Dendritic cell treated with granulocyte-macrophage colony-stimulating factor and Interleukin-4, amounts not matched to agents 40 ng/mL and 50 ng/mL, for 4 days (primary cell): Measurements from ENCODE around the gene JADE2.
A peak's percentile ranks its signal among the peaks of the same experiment; 100 is the strongest.
"Not testable (repeated sequence)": the region's sequence is repeated elsewhere in the genome, so short reads cannot be mapped to it uniquely, and the experiment has no call there.

Experiments used
- H3K27ac Mint-ChIP-seq: one replicate; pipeline ENCODE4 v1.8.0; 2022; ENCODE audit warnings: mild to moderate bottlenecking, mixed read lengths
- H3K27me3 Mint-ChIP-seq: one replicate; pipeline ENCODE4 v1.8.0; 2022; ENCODE audit warnings: mild to moderate bottlenecking, mixed read lengths
- H3K36me3 Mint-ChIP-seq: one replicate; pipeline ENCODE4 v1.8.0; 2022; ENCODE audit warnings: low read depth, mixed read lengths
- H3K4me1 Mint-ChIP-seq: one replicate; pipeline ENCODE4 v1.8.0; 2022; ENCODE audit warnings: low read depth, mixed read lengths
- H3K4me3 Mint-ChIP-seq: one replicate; pipeline ENCODE4 v1.8.0; 2022; ENCODE audit warnings: mild to moderate bottlenecking, moderate library complexity, mixed read lengths
- H3K9me3 Mint-ChIP-seq: one replicate; pipeline ENCODE4 v1.8.0; 2022; ENCODE audit warnings: mixed read lengths
- intact Hi-C: fragments of 100-400 bp; cut with micrococcal nuclease; formaldehyde crosslinking; loops from one replicate; pipeline ENCODE4 v1.15.0; 2022

Gene JADE2

GRCh38 chr5:134515801-134516200 lies 9.7 kb upstream of the JADE2 start:
- Mint-ChIP-seq H3K27me3 (peaks cover 4% of the 10 kb centered on the region), H3K4me3 (no peak overlapping the region), H3K4me1 (peaks cover 5% of the 10 kb centered on the region), H3K9me3 (no peaks in the 10 kb centered on the region), H3K27ac (no peak overlapping the region), H3K36me3 (no peaks in the 10 kb centered on the region)
- intact Hi-C loops, result no loop called here

DNA sequence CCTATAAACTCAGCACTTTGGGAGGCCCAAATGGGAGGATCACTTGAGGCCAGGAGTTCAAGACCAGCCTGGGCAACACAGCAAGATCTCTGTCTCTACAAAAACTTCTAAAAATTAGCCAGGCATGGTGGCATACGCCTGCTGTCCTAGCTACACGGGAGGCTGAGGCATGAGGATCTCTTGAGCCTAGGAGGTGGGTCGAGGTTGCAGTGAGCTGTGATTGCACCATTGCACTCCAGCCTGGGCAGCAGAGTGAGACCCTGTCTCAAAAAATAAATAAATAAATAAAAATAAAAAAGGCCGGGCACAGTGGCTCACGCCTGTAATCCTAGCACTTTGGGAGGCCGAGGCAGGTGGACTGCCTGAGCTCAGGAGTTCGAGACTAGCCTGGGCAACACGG lies 8.5 kb upstream of the JADE2 start:
- H3K4me1 Mint-ChIP-seq, H3K36me3 Mint-ChIP-seq, H3K27ac Mint-ChIP-seq, H3K9me3 Mint-ChIP-seq, intact Hi-C loops, H3K27me3 Mint-ChIP-seq, H3K4me3 Mint-ChIP-seq: not testable (repeated sequence)

DNA sequence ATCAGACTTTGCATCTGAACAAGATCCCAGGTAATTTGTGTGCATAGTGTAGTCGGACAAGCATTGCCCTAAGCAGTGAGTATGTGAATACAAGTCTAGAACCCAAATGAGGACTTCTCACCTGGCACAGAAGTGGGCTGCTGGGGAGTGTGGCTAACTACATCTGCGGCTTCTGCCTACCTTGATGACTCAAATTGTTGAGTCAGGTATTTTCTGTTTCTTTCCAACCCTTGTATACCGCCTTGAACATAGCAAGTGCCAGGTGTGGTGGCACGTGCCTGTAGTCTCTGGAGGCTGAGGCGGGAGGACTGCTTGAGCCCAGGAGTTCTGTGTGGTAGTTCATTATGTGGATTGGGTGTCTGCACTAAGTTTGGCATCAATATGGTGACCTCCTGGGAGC lies 7.9 kb upstream of the JADE2 start:
- H3K4me3 Mint-ChIP-seq, result no peak overlapping the region
- no peaks in the 10 kb centered on the region for H3K9me3 Mint-ChIP-seq
- intact Hi-C loops, result no loop called here
- peaks cover 9% of the 10 kb centered on the region for H3K4me1 Mint-ChIP-seq
- no peak overlapping the region for H3K27ac Mint-ChIP-seq
- H3K36me3 Mint-ChIP-seq, result no peaks in the 10 kb centered on the region
- peaks cover 8% of the 10 kb centered on the region for H3K27me3 Mint-ChIP-seq

GRCh38 chr5:134519989-134520388 lies 5.5 kb upstream of the JADE2 start:
- intact Hi-C loops, result no loop called here
- no peak overlapping the region for H3K27ac Mint-ChIP-seq

DNA sequence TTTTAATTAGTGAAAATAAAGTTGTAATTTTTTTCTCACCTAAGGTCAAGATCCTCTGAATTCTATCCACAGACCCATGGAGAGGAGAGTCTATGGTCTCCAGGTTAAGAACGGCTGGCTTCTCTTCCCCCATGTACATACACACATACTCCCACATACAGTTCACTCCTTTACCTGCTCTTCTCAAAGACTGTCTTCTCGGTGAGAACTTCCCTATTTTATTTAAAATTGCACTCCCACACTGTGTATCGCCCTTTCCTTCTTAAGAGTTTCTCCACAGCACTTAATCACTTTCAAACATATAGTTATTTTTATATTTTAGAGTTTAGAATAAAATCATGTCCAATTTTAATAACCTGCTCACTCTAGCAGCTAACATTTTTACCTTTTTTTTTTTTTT lies 3.6 kb upstream of the JADE2 start:
- Mint-ChIP-seq H3K36me3 (peaks cover 9% of the 10 kb centered on the region), H3K27me3 (peaks cover 8% of the 10 kb centered on the region), H3K4me3 (no peak overlapping the region), H3K4me1 (peaks cover 9% of the 10 kb centered on the region), H3K27ac (no peak overlapping the region), H3K9me3 (no peaks in the 10 kb centered on the region)
- intact Hi-C loops, result no loop called here

More at GRCh38 chr5:134519989-134520388, 5.5 kb upstream of the JADE2 start:
- no peaks in the 10 kb centered on the region for H3K9me3 Mint-ChIP-seq
- peaks cover 8% of the 10 kb centered on the region for H3K27me3 Mint-ChIP-seq
- no peak overlapping the region for H3K4me3 Mint-ChIP-seq
- no peaks in the 10 kb centered on the region for H3K36me3 Mint-ChIP-seq
- H3K4me1 Mint-ChIP-seq, result peaks cover 9% of the 10 kb centered on the region

- H3K27me3 Mint-ChIP-seq, result peaks cover 8% of the 10 kb centered on the region
- no peaks in the 10 kb centered on the region for H3K9me3 Mint-ChIP-seq
- peaks cover 20% of the 10 kb centered on the region for H3K4me1 Mint-ChIP-seq
- H3K27ac Mint-ChIP-seq, result peak overlapping the region; percentile 98
- H3K36me3 Mint-ChIP-seq, result peaks cover 9% of the 10 kb centered on the region
- intact Hi-C loops, result loop anchor here (2.0 kb wide), 1 partner anchor 57 kb away; no protein-coding TSS in a partner anchor
- H3K4me3 Mint-ChIP-seq, result peak overlapping the region; percentile 95
Measured at GRCh38 chr5:134523543-134524271, 1.8 kb upstream of the JADE2 start.

GRCh38 chr5:134524272-134524825 lies 1.1 kb upstream of the JADE2 start:
- H3K27ac Mint-ChIP-seq, result peak overlapping the region; percentile 98
- H3K9me3 Mint-ChIP-seq, result no peaks in the 10 kb centered on the region
- H3K4me3 Mint-ChIP-seq, result peak overlapping the region; percentile 95
- H3K36me3 Mint-ChIP-seq, result peaks cover 9% of the 10 kb centered on the region
- H3K4me1 Mint-ChIP-seq, result peaks cover 23% of the 10 kb centered on the region
- H3K27me3 Mint-ChIP-seq, result peaks cover 8% of the 10 kb centered on the region
- intact Hi-C loops, result loop anchor here (2.0 kb wide), 1 partner anchor 58 kb away; no protein-coding TSS in a partner anchor

DNA sequence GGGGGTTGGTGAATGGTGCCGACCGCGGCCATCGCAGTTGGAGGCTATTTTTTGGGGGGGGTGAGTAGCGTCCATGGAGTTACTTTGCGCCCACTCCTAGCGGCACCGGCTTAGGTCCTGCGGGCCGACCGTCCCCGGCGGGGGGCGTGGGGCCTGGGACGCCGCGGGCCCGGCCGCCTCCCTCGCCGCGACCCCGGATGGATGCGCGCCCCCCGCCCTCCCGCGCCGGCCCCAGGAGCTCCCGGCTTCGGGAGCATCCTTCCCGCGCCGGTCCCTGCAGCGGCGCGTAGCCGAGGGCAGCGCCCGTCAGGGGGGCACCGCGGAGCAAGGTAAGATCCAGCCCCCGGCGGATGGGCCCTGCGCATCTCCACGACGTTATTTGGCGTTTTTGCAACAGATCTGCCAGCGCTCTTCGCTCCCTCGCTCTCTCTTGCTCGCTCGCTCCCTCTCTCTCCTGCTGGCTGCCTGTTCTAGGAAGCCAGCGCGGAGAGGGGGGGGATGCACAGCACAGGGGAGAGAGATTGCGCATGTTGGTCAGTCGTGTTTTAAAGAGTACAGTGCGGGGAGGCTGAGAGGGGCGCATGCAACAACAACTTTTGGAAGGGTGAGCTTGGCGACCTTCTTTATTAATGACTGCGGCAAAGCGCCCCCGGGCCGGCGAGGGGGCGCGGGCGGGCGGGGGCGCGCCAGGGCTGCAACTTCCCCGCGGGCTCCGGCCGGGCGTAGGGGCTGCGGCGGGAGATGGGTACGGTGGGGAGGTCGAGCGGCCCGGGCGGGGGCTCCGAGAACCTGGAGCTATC lies 413 bp downstream of the JADE2 start:
- peaks cover 23% of the 10 kb centered on the region for H3K4me1 Mint-ChIP-seq
- no peaks in the 10 kb centered on the region for H3K9me3 Mint-ChIP-seq
- H3K27ac Mint-ChIP-seq, result peak overlapping the region; percentile 98
- peaks cover 3% of the 10 kb centered on the region for H3K27me3 Mint-ChIP-seq
- H3K4me3 Mint-ChIP-seq, result peak overlapping the region; percentile 95
- H3K36me3 Mint-ChIP-seq, result peaks cover 9% of the 10 kb centered on the region
- intact Hi-C loops, result loop anchor here (1.0 to 2.0 kb wide), 2 partner anchors 51 to 59 kb away; no protein-coding TSS in a partner anchor

- H3K36me3 Mint-ChIP-seq, result peaks cover 9% of the 10 kb centered on the region
Measured at GRCh38 chr5:134526483-134527155, 1.1 kb downstream of the JADE2 start.

GRCh38 chr5:134527156-134527960 lies 1.9 kb downstream of the JADE2 start:
- H3K4me3 Mint-ChIP-seq, result peak overlapping the region; percentile 95
- peak overlapping the region; percentile 98 for H3K27ac Mint-ChIP-seq
- peaks cover 20% of the 10 kb centered on the region for H3K4me1 Mint-ChIP-seq
- peaks cover 9% of the 10 kb centered on the region for H3K36me3 Mint-ChIP-seq
- intact Hi-C loops, result loop anchor here (1.0 kb wide), 1 partner anchor 116 kb away; the partner anchor contains the start of gene CDKN2AIPNL
- no peaks in the 10 kb centered on the region for H3K27me3 Mint-ChIP-seq
- no peaks in the 10 kb centered on the region for H3K9me3 Mint-ChIP-seq

More at GRCh38 chr5:134526483-134527155, 1.1 kb downstream of the JADE2 start:
- Mint-ChIP-seq H3K27ac (peak overlapping the region; percentile 98), H3K4me3 (peak overlapping the region; percentile 95), H3K27me3 (no peaks in the 10 kb centered on the region), H3K4me1 (peaks cover 22% of the 10 kb centered on the region), H3K9me3 (no peaks in the 10 kb centered on the region)
- intact Hi-C loops, result loop anchor here (1.0 kb wide), 2 partner anchors 51 to 115 kb away; partner anchors contain the start of gene CDKN2AIPNL

DNA sequence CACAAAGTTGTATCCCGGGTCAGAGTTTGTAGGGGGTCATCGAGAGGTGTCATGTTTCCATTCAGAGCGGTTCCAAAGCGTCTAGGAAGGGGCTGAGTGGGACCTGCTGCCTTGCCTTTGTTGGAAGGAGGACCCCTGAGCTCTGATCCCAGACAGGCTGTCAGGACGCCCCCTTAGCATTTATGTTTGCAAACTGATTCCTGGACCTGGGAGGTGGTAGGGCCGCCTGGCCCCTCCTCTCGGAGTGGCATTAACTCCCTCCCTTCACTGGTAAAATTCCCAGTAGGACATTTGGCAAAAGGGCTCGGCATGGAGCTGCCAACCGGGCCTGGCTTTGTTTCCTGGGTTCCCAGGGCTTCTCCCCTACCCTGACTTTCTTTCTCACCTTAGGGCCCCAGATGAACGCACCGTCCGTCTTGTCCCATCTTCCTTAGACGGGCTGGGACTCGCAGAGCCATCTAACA lies 2.5 kb downstream of the JADE2 start:
- peaks cover 9% of the 10 kb centered on the region for H3K36me3 Mint-ChIP-seq
- no peaks in the 10 kb centered on the region for H3K27me3 Mint-ChIP-seq
- peak overlapping the region; percentile 98 for H3K27ac Mint-ChIP-seq
- no peaks in the 10 kb centered on the region for H3K9me3 Mint-ChIP-seq
- peak overlapping the region; percentile 95 for H3K4me3 Mint-ChIP-seq
- H3K4me1 Mint-ChIP-seq, result peaks cover 23% of the 10 kb centered on the region
- intact Hi-C loops, result loop anchor here (1.0 kb wide), 1 partner anchor 117 kb away; the partner anchor contains the start of gene CDKN2AIPNL

- Mint-ChIP-seq H3K4me1 (peaks cover 29% of the 10 kb centered on the region), H3K36me3 (peaks cover 9% of the 10 kb centered on the region), H3K27me3 (no peaks in the 10 kb centered on the region), H3K27ac (no peak overlapping the region), H3K9me3 (no peaks in the 10 kb centered on the region), H3K4me3 (no peak overlapping the region)
- intact Hi-C loops, result no loop called here
Measured at GRCh38 chr5:134528556-134528955, 3.1 kb downstream of the JADE2 start.

GRCh38 chr5:134529460-134529859 lies 4.0 kb downstream of the JADE2 start:
- no peak overlapping the region for H3K4me3 Mint-ChIP-seq
- intact Hi-C loops, result no loop called here
- H3K36me3 Mint-ChIP-seq, result peaks cover 9% of the 10 kb centered on the region
- no peak overlapping the region for H3K27ac Mint-ChIP-seq
- no peaks in the 10 kb centered on the region for H3K9me3 Mint-ChIP-seq
- no peaks in the 10 kb centered on the region for H3K27me3 Mint-ChIP-seq
- H3K4me1 Mint-ChIP-seq, result peaks cover 38% of the 10 kb centered on the region
